Cardiac muscle cell (in vitro differentiated cells and primary cell): ENCODE measurements around the gene NTNG1. TPM values are rescaled to one million over a fixed set of nuclear protein-coding genes. Genes with fewer than 3 reads are reported as not detected.

Experiments
- DNase-seq, 2 donors: peaks; one replicate each; pipeline versions ENCODE4 v3.0.0 to v3.0.0-alpha.2; 2010 to 2017; ENCODE audit warnings: low read depth in 1 of 2, low spot score in 1 of 2
- H3K27ac ChIP-seq: fragments of 200-600 bp; sonication (generic); 2 replicates; pipeline ENCODE4 v1.5.1; 2016
- H3K27me3 ChIP-seq: fragments of 200-600 bp; sonication (generic); 2 replicates; pipeline ENCODE4 v1.6.0; 2016; ENCODE audit warnings: control low read depth
- H3K36me3 ChIP-seq: fragments of 200-600 bp; sonication (generic); 2 replicates; pipeline ENCODE4 v1.5.1; 2016; ENCODE audit warnings: control low read depth
- H3K4me1 ChIP-seq: fragments of 200-600 bp; sonication (generic); 2 replicates; pipeline ENCODE4 v1.8.1; 2017; ENCODE audit warnings: low read depth, mild to moderate bottlenecking, mixed run types
- H3K4me3 ChIP-seq: fragments of 200-600 bp; sonication (generic); 2 replicates; pipeline ENCODE4 v1.5.1; 2016; ENCODE audit warnings: mild to moderate bottlenecking
- H3K9me3 ChIP-seq: fragments of 200-600 bp; sonication (generic); 2 replicates; pipeline ENCODE4 v1.5.1; 2017; ENCODE audit warnings: low read depth, mild to moderate bottlenecking, control low read depth
- CTCF ChIP-seq: IDR thresholded peaks from 2 replicates; pipeline ENCODE4 v1.5.1; 2012; ENCODE audit warnings: low read depth, mild to moderate bottlenecking, low read length
- polyA plus RNA-seq: library from polyadenylated mRNA; unstranded; fragments of >200 nt; fragmentation: Nextera tagmentation; extraction: Ambion mirVana; gene quantifications from 2 replicates; pipeline ENCODE4 v1.2.1, GENCODE V29; 2016
- total RNA-seq: library from RNA; depleted of rRNA; stranded (reverse); fragments of >200 nt; gene quantifications from 2 replicates; pipeline ENCODE4 v1.2.3, GENCODE V29; 2016

NTNG1 gene
- total and polyA plus RNA-seq, 2 experiments from 2014 or later, result 0.12 TPM; not detected in 1

- Histone ChIP-seq H3K4me3 (no peak overlapping the region), H3K36me3 (no peaks in the 10 kb centered on the region), H3K4me1 (no peaks in the 10 kb centered on the region), H3K27ac (no peak overlapping the region), H3K27me3 (no peaks in the 10 kb centered on the region), H3K9me3 (no peaks in the 10 kb centered on the region)
- peak; percentile 66 for TF ChIP-seq CTCF
- peak; percentile 54 to 79 for DNase-seq
Observed at GRCh38 chr1:107430540-107431228, 289.8 kb downstream of the NTNG1 start.

- Histone ChIP-seq H3K36me3 (no peaks in the 10 kb centered on the region), H3K27me3 (no peaks in the 10 kb centered on the region), H3K27ac (no peak overlapping the region), H3K9me3 (no peaks in the 10 kb centered on the region), H3K4me1 (no peaks in the 10 kb centered on the region), H3K4me3 (no peak overlapping the region)
- DNase-seq, result no peak
- no peak for TF ChIP-seq CTCF
Observed at GRCh38 chr1:107432108-107432507, 291.3 kb downstream of the NTNG1 start.

- Histone ChIP-seq H3K4me3 (no peak overlapping the region), H3K9me3 (no peaks in the 10 kb centered on the region), H3K36me3 (no peaks in the 10 kb centered on the region), H3K27ac (no peak overlapping the region), H3K27me3 (no peaks in the 10 kb centered on the region), H3K4me1 (no peaks in the 10 kb centered on the region)
- TF ChIP-seq CTCF, result no peak
- no peak for DNase-seq
Observed at GRCh38 chr1:107433068-107433467, 292.2 kb downstream of the NTNG1 start.

- Histone ChIP-seq H3K27ac (no peak overlapping the region), H3K27me3 (no peaks in the 10 kb centered on the region), H3K9me3 (no peaks in the 10 kb centered on the region), H3K4me3 (no peak overlapping the region), H3K36me3 (no peaks in the 10 kb centered on the region), H3K4me1 (no peaks in the 10 kb centered on the region)
- no peak for TF ChIP-seq CTCF
- no peak for DNase-seq
Observed at GRCh38 chr1:107433635-107434360, 293.0 kb downstream of the NTNG1 start.

- TF ChIP-seq CTCF, result no peak
- no peaks in the 10 kb centered on the region for H3K4me1 ChIP-seq
- H3K36me3 ChIP-seq, result no peaks in the 10 kb centered on the region
- no peak overlapping the region for H3K27ac ChIP-seq
- no peaks in the 10 kb centered on the region for H3K27me3 ChIP-seq
- no peaks in the 10 kb centered on the region for H3K9me3 ChIP-seq
- H3K4me3 ChIP-seq, result no peak overlapping the region
- DNase-seq, result no peak
Observed at GRCh38 chr1:107434361-107434693, 293.5 kb downstream of the NTNG1 start.
